HepG2 (cell line): ENCODE data around the gene ARHGEF38. TPM values are rescaled to one million over a fixed set of nuclear protein-coding genes. Genes with fewer than 3 reads are reported as not detected.

Source experiments
- ATAC-seq: fragments of 200-7000 bp; cut with Tn5 transposase; 3 replicates; pipeline ENCODE4 v1.9.1; 2020; ENCODE audit warnings: mild to moderate bottlenecking, moderate library complexity
- BruUV-seq: library from RNA; stranded (reverse); fragments of 400-500 nt; replicated peaks from 2 replicates; lab custom pipeline; 2021; lab: Mats Ljungman, UMichigan
- CTCF ChIA-PET: fragments of 300-600 bp; formaldehyde crosslinking; extraction: SDS; loops from one replicate; lab custom pipeline; 2021; ENCODE audit warnings: low total read pairs, inconsistent platforms, low intra/inter-chr PET ratio; lab: Yijun Ruan, JAX
- POLR2A ChIA-PET: fragments of 350-600 bp; sonication (Branson Sonifier 250); formaldehyde crosslinking; loops from one replicate; lab custom pipeline; 2020; ENCODE audit warnings: antibody characterized with exemption, inconsistent platforms; lab: Yijun Ruan, JAX
- DNase-seq: peaks from one replicate; pipeline ENCODE4 v3.0.0-alpha.2; 2015; ENCODE audit warnings: low spot score
- FAIRE-seq: peaks from 3 replicates; lab custom pipeline; 2011; peaks lifted over from hg19 to GRCh38; lab: Jason Lieb, UNC
- H2AFZ ChIP-seq: one replicate; pipeline ENCODE4 v1.6.1; 2011; ENCODE audit warnings: low read length, inconsistent platforms
- H3K27ac ChIP-seq: fragments of 300-600 bp; 3 replicates; pipeline ENCODE4 v1.8.0; 2011; ENCODE audit warnings: mixed run types, mild to moderate bottlenecking, mixed read lengths, low read length, inconsistent platforms; ENCODE audit not compliant: insufficient read depth; ENCODE audit errors: extremely low read length
- H3K27me3 ChIP-seq, 2 experiments: fragments of 200-600 bp in 1 of 2; 2 replicates in 1 of 2; 3 replicates in 1 of 2; pipeline versions ENCODE4 v1.6.0 to v1.8.0; 2011; ENCODE audit warnings: low read length in 2 of 2, mild to moderate bottlenecking in 2 of 2, moderate library complexity in 2 of 2, inconsistent platforms in 1 of 2; ENCODE audit not compliant: insufficient read depth in 2 of 2, control insufficient read depth in 1 of 2
- H3K36me3 ChIP-seq, 2 experiments: fragments of 200-600 bp in 1 of 2; replicated peaks in 1 of 2; 2 replicates in 1 of 2; 3 replicates in 1 of 2; pipeline versions ENCODE4 v1.5.1 to v1.8.0; 2011; ENCODE audit warnings: low read length in 2 of 2, inconsistent platforms in 1 of 2; ENCODE audit not compliant: insufficient read depth in 2 of 2, control insufficient read depth in 1 of 2
- H3K4me1 ChIP-seq: 2 replicates; pipeline ENCODE4 v1.5.1; 2012; ENCODE audit warnings: low read length, inconsistent platforms; ENCODE audit not compliant: insufficient read depth
- H3K4me2 ChIP-seq: 2 replicates; pipeline ENCODE4 v1.6.0; 2011; ENCODE audit warnings: low read depth, low read length, inconsistent platforms
- H3K4me3 ChIP-seq, 3 experiments: fragments of 200-600 bp in 1 of 3; sonication (generic), shearing (Covaris generic) in 1 of 3; replicated peaks in 1 of 3; 2 replicates each; pipeline ENCODE4 v1.5.1; 2011 to 2016; ENCODE audit warnings: low read length in 3 of 3, inconsistent platforms in 2 of 3, low read depth in 2 of 3, mild to moderate bottlenecking in 2 of 3, control low read depth in 1 of 3, mixed read lengths in 1 of 3; ENCODE audit not compliant: insufficient read depth in 1 of 3
- H3K79me2 ChIP-seq: one replicate; pipeline ENCODE4 v1.6.1; 2011; ENCODE audit warnings: low read length, inconsistent platforms; ENCODE audit not compliant: insufficient read depth
- H3K9ac ChIP-seq: 2 replicates; pipeline ENCODE4 v1.6.0; 2011; ENCODE audit warnings: mild to moderate bottlenecking, low read depth, low read length, inconsistent platforms; ENCODE audit not compliant: insufficient read depth
- H3K9me3 ChIP-seq: 2 replicates; pipeline ENCODE4 v1.5.1; 2012; ENCODE audit warnings: mild to moderate bottlenecking, low read length
- H4K20me1 ChIP-seq: 2 replicates; pipeline ENCODE4 v1.6.0; 2011; ENCODE audit warnings: inconsistent platforms, mild to moderate bottlenecking, low read length, moderate library complexity; ENCODE audit not compliant: insufficient read depth
- EEA1 ChIP-seq: sonication (generic); formaldehyde crosslinking; IDR thresholded peaks from 2 replicates; pipeline ENCODE4 v1.5.1; 2020; ENCODE audit warnings: mild to moderate bottlenecking, missing genetic modification reagents, borderline replicate concordance
- ESRRA ChIP-seq: sonication (generic); formaldehyde crosslinking; IDR thresholded peaks from 2 replicates; pipeline ENCODE4 v1.5.1; 2020; ENCODE audit warnings: mild to moderate bottlenecking, low read depth, missing genetic modification reagents
- HDAC1 ChIP-seq: sonication (generic); formaldehyde crosslinking; IDR thresholded peaks from 2 replicates; pipeline ENCODE4 v1.5.1; 2020; ENCODE audit warnings: mild to moderate bottlenecking, missing genetic modification reagents
- NFIC ChIP-seq: IDR thresholded peaks from 2 replicates; pipeline ENCODE4 v1.6.1; 2012; ENCODE audit warnings: mild to moderate bottlenecking, low read length, inconsistent platforms
- PAX8 ChIP-seq: sonication (generic); formaldehyde crosslinking; IDR thresholded peaks from 2 replicates; pipeline ENCODE4 v1.8.0; 2022; ENCODE audit warnings: mild to moderate bottlenecking, missing genetic modification reagents, borderline replicate concordance
- SMAD9 ChIP-seq: sonication (generic); formaldehyde crosslinking; IDR thresholded peaks from 2 replicates; pipeline ENCODE4 v1.5.1; 2020; ENCODE audit warnings: mild to moderate bottlenecking, missing genetic modification reagents
- SNRNP70 ChIP-seq: fragments of 200-400 bp; formaldehyde crosslinking; IDR thresholded peaks from 2 replicates; pipeline ENCODE4 v1.6.1; 2017; ENCODE audit warnings: mild to moderate bottlenecking, low read depth, low read length, moderate library complexity
- SRY ChIP-seq: sonication (generic); formaldehyde crosslinking; IDR thresholded peaks from 2 replicates; pipeline ENCODE4 v1.8.0; 2022; ENCODE audit warnings: mild to moderate bottlenecking, missing genetic modification reagents
- ZKSCAN5 ChIP-seq: sonication (generic); formaldehyde crosslinking; IDR thresholded peaks from 2 replicates; pipeline ENCODE4 v1.5.1; 2020; ENCODE audit warnings: mild to moderate bottlenecking, missing genetic modification reagents
- ZNF331 ChIP-seq: sonication (generic); formaldehyde crosslinking; IDR thresholded peaks from 2 replicates; pipeline ENCODE4 v1.4.0; 2020; ENCODE audit warnings: missing genetic modification reagents
- ZNF562 ChIP-seq: sonication (generic); formaldehyde crosslinking; IDR thresholded peaks from 2 replicates; pipeline ENCODE4 v1.8.0; 2022; ENCODE audit warnings: missing genetic modification reagents, borderline replicate concordance
- WGBS: methylation state at CpG from one replicate; pipeline ENCODE4 v1.1.6; 2017; ENCODE audit warnings: low lambda C conversion rate; 5-methylcytosine and 5-hydroxymethylcytosine counted together
- in situ Hi-C: cut with HindIII; loops from 2 replicates; pipeline ENCODE4 v1.10.0; 2017; ENCODE audit warnings: low pct_unique_long_range_greater_than_20kb; ENCODE audit not compliant: extremely low pct_ligation_motif_present
- intact Hi-C: fragments of 100-400 bp; cut with micrococcal nuclease; formaldehyde crosslinking; loops from one replicate; pipeline ENCODE4 v1.10.0; 2022; ENCODE audit not compliant: unreplicated experiment
- polyA plus RNA-seq, 8 experiments: library from polyadenylated mRNA; depleted of rRNA in 3 of 8; stranded (reverse) in 7 of 8; unstranded in 1 of 8; fragments of >200 nt; fragmentation: Illumina TruSeq in 4 of 8; extraction: Trizol in 4 of 8; gene quantifications; 2 replicates each; pipeline versions ENCODE4 v1.2.1 to v1.2.3, GENCODE V29; 2011 to 2016; ENCODE audit warnings: low read depth in 4 of 8, missing spikeins in 1 of 8, mixed read lengths in 1 of 8; ENCODE audit not compliant: insufficient read depth in 1 of 8
- total RNA-seq, 5 experiments: library from RNA; depleted of rRNA; stranded (reverse); fragments of >200 nt; fragmentation: Illumina TruSeq; extraction: Trizol; gene quantifications; 2 replicates each; pipeline ENCODE4 v1.2.3, GENCODE V29; 2016; ENCODE audit warnings: low read depth in 1 of 5
- TF ChIP-seq, protein P1 (sequence below): sonication (generic); formaldehyde crosslinking; IDR thresholded peaks from 2 replicates; pipeline ENCODE4 v1.5.1; 2020; ENCODE audit warnings: mild to moderate bottlenecking, missing genetic modification reagents, moderate library complexity
- TF ChIP-seq, protein P2 (sequence below): sonication (generic); formaldehyde crosslinking; IDR thresholded peaks from 2 replicates; pipeline ENCODE4 v1.5.1; 2020; ENCODE audit warnings: missing genetic modification reagents, mild to moderate bottlenecking, borderline replicate concordance

Gene ARHGEF38
- total and polyA plus RNA-seq, 2 of the 13 experiments (the other 11 are each of a cell fraction or from before 2014, with no cell fraction given), result not detected

DNA sequence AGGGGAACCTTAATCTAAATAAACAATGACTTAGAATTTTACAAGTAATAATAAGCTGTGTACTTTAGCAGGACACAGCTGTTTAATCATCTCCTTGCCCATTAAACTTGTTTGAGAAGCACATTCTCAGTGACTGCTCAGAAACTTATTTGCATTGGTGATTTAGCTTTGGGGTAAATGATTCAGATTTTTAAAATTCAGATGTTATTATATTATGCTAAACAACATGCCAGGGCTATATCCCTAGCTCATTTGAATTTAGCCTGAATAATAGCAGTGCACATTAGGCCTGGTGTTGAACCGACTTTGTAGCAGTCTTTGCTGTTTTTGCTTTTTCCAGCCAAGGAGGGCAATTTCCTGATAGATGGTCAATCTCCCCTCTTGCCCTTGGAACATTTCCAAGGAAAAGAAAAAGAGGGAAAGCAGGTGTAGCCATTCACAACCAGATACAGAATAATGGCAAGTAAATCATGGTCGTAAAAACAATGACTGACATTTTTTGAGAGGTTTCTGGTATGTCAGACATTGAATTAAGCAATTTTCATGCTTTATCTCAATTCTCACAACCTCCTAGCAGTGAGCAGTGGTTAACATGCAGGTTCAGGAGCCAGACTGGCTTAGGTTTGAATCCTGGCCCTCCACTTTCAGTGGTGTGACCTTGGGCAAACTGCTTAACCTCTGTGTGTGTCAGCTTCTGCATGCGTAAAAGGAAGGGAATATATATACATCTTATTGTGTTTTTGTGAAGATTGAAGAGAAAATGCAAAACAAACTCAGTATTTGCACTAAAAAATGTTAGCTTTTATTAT, 16.8 kb downstream of the ARHGEF38 start:
- Histone ChIP-seq H3K27me3 (no peaks in the 10 kb centered on the region), H3K27ac (no peak overlapping the region), H3K79me2 (no peaks in the 10 kb centered on the region), H3K4me3 (no peak overlapping the region), H3K4me2 (no peak overlapping the region), H3K9ac (no peak overlapping the region), H3K9me3 (no peaks in the 10 kb centered on the region), H3K36me3 (no peaks in the 10 kb centered on the region), H2AFZ (no peak overlapping the region), H4K20me1 (no peaks in the 10 kb centered on the region), H3K4me1 (no peaks in the 10 kb centered on the region)
- intact Hi-C loops, result no loop called here
- WGBS, result 25% methylated on average over 3 of the region's 3 CpGs
- ChIA-PET POLR2A (no interaction called here), CTCF (no interaction called here)
- FAIRE-seq, result no peak
- DNase-seq, result no peak
- no peak for ATAC-seq
- TF ChIP-seq, protein P1, sequence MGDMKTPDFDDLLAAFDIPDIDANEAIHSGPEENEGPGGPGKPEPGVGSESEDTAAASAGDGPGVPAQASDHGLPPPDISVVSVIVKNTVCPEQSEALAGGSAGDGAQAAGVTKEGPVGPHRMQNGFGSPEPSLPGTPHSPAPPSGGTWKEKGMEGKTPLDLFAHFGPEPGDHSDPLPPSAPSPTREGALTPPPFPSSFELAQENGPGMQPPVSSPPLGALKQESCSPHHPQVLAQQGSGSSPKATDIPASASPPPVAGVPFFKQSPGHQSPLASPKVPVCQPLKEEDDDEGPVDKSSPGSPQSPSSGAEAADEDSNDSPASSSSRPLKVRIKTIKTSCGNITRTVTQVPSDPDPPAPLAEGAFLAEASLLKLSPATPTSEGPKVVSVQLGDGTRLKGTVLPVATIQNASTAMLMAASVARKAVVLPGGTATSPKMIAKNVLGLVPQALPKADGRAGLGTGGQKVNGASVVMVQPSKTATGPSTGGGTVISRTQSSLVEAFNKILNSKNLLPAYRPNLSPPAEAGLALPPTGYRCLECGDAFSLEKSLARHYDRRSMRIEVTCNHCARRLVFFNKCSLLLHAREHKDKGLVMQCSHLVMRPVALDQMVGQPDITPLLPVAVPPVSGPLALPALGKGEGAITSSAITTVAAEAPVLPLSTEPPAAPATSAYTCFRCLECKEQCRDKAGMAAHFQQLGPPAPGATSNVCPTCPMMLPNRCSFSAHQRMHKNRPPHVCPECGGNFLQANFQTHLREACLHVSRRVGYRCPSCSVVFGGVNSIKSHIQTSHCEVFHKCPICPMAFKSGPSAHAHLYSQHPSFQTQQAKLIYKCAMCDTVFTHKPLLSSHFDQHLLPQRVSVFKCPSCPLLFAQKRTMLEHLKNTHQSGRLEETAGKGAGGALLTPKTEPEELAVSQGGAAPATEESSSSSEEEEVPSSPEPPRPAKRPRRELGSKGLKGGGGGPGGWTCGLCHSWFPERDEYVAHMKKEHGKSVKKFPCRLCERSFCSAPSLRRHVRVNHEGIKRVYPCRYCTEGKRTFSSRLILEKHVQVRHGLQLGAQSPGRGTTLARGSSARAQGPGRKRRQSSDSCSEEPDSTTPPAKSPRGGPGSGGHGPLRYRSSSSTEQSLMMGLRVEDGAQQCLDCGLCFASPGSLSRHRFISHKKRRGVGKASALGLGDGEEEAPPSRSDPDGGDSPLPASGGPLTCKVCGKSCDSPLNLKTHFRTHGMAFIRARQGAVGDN (CRISPR knock-in tag), result no peak
- no TSS peak for BruUV-seq
- in situ Hi-C loops, result no loop called here

DNA sequence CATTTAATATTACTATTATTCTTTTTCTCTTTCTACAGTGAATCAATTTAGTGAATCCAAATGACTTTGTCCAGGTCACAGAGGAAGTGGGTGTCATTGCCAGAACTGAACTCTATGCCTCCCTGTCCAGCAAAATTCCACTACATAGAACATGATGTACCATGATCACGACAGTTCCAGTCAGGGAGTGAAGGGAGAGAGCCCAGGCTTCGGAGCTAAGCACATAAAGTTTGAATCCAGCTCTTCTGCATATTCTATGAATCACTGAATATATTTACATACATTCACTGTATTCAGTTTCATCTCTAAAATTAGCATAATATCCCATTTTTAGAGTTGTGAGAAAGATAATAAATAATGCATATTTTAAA, 17.4 kb downstream of the ARHGEF38 start:
- 3% methylated on average over 2 of the region's 2 CpGs for WGBS
- H2AFZ ChIP-seq, result no peak overlapping the region
- H3K4me1 ChIP-seq, result no peaks in the 10 kb centered on the region
- no peak overlapping the region for H3K4me3 ChIP-seq
- H3K9ac ChIP-seq, result no peak overlapping the region
- H3K27me3 ChIP-seq, result no peaks in the 10 kb centered on the region; a peak in 1 of 5 replicates
- DNase-seq (no peak), FAIRE-seq (no peak), ATAC-seq (no peak)
- BruUV-seq, result no TSS peak
- ChIA-PET POLR2A (no interaction called here), CTCF (no interaction called here)
- H4K20me1 ChIP-seq, result no peaks in the 10 kb centered on the region
- no peak overlapping the region for H3K27ac ChIP-seq
- intact Hi-C loops, result no loop called here
- no peak overlapping the region for H3K4me2 ChIP-seq
- in situ Hi-C loops, result no loop called here
- no peaks in the 10 kb centered on the region for H3K9me3 ChIP-seq
- no peaks in the 10 kb centered on the region for H3K79me2 ChIP-seq
- H3K36me3 ChIP-seq, result no peaks in the 10 kb centered on the region
- no peak for TF ChIP-seq SRY
- no peak for TF ChIP-seq ZNF331 (CRISPR knock-in tag)
- no peak for TF ChIP-seq NFIC
- no peak for TF ChIP-seq ESRRA
- TF ChIP-seq PAX8 (CRISPR knock-in tag), result no peak
- TF ChIP-seq HDAC1 (CRISPR knock-in tag), result no peak
- TF ChIP-seq, protein P2, sequence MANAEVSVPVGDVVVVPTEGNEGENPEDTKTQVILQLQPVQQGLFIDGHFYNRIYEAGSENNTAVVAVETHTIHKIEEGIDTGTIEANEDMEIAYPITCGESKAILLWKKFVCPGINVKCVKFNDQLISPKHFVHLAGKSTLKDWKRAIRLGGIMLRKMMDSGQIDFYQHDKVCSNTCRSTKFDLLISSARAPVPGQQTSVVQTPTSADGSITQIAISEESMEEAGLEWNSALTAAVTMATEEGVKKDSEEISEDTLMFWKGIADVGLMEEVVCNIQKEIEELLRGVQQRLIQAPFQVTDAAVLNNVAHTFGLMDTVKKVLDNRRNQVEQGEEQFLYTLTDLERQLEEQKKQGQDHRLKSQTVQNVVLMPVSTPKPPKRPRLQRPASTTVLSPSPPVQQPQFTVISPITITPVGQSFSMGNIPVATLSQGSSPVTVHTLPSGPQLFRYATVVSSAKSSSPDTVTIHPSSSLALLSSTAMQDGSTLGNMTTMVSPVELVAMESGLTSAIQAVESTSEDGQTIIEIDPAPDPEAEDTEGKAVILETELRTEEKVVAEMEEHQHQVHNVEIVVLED (CRISPR knock-in tag), result no peak
- no peak for TF ChIP-seq SMAD9 (CRISPR knock-in tag)
- TF ChIP-seq SNRNP70, result no peak
- no peak for TF ChIP-seq EEA1 (CRISPR knock-in tag)
- no peak for TF ChIP-seq ZKSCAN5
- TF ChIP-seq ZNF562, result no peak
